ENCODE measurements around the gene JCAD.
A peak's percentile ranks its signal among the peaks of the same experiment; 100 is the strongest.
"Not testable (repeated sequence)": the region's sequence is repeated elsewhere in the genome, so short reads cannot be mapped to it uniquely, and the experiment has no call there.

The JCAD gene

DNA sequence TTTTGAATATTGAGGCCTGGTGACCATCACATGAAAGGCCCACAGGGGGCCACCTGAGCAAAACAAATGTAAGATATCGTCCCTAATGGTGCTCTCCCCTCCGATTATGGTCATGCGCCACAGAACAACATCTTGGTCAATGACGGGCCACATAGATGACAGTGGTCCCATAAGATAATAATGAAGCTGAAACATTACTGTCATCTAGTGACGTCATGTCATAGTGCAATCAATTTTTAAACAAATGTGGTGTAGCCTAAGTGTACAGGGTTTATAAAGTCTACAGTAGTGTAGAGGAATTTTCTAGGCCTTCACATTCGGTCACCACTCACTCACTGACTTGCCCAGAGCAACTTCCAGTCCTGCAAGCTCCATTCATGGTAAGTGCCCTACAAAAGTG is 36.8 kb downstream of the JCAD start:
- DNase-seq, result no peak

DNA sequence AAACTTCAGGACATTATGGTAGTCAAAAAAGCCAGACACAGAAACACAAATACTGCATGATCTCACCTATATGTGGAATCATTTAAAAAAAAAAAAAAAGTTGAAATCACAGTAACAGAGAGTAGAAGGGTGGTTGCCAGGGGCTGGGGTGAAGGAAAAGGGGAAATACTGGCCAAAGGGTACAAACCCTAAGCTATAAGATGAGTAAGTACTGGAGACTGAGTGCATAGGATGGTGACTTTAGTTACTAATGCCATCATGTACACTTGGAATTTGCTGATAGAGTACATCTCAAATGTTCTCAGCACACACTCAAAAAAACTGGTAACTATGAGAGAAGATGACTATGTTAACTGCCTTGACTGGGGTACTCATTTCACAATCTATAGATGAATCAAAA is 39.9 kb downstream of the JCAD start:
- DNase-seq, result no peak

DNA sequence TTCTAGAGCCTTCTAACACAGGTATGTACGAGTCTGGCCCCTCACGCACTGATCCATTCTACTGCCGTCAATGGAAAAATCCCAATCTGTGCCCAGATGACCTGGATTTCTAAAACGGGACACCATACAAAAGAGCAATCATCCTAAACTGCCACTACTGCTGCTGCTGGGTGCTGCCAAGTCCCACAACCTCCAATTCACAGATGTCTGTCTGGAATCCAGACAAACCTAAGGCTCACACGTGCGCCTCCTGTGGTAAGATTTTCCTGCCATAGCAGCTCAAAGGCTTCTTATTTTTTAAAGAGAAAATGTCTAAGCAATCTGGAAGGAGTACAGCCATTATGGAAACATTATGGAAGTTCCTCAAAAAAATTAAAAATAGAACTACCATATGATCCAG is 40.9 kb downstream of the JCAD start:
- no peak for DNase-seq

GRCh38 chr10:30017966-30018365 is 41.4 kb downstream of the JCAD start:
- no peak for DNase-seq

GRCh38 chr10:30017556-30017955 is 41.8 kb downstream of the JCAD start:
- peak; percentile 49 for DNase-seq

GRCh38 chr10:30014511-30014910 is 44.9 kb downstream of the JCAD start:
- DNase-seq, result no peak

GRCh38 chr10:30013757-30014156 is 45.6 kb downstream of the JCAD start:
- DNase-seq, result no peak

DNA sequence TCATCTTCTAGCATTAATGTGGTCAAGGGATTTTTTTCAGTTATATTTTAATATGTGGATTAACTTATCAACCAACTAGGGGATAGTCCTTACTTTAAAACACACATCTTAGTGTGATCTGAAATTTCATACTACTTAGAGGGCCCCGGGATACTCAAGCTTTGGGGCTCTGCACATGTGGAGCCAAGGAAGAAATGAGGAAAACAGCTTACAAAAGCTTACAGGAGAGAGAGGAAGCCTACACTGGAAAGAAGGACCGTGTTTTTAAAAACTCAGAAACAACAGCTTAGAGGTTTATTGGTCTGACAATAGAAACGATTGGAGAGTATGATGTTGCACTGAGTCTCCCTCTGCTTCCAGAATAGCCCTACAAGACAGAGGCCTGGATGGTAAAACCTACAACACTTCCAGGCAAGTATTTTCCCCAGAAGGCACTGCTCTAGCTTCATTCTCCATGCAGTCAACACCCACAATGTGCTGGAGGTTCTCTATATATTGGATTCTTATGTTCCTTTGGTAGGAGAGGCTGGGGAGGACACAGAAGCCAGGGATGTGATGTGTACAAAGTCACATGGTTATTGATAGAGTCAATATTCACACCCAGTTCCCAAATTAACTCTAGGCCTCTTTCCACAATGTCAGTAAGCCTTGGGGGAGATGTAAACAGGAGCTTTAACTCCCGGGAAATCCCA is 47.3 kb downstream of the JCAD start:
- no peak for DNase-seq

- DNase-seq, result no peak
These were observed 48.0 kb downstream of the JCAD start for GRCh38 chr10:30011396-30011795.

GRCh38 chr10:30007406-30007805 is 52.0 kb downstream of the JCAD start:
- DNase-seq, result no peak

DNA sequence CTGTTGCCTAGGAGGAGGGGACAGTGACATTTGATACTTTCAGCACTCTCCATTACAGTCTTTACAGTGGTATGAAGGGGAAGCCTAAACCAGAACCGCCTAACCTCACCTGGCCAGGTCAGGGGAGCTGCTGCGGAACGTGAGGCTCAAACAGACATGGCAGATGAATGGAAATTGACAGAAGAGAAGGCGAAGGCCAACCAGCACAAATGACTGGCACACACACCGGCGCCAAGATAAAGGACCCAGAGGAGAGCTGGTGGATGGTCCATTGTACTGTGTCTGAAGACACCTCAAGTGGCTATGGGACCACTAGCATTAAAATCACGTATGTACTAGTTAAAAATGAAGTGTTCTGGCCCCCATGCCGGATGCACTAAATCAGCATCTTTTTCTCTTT is 53.0 kb downstream of the JCAD start:
- DNase-seq, result no peak

DNA sequence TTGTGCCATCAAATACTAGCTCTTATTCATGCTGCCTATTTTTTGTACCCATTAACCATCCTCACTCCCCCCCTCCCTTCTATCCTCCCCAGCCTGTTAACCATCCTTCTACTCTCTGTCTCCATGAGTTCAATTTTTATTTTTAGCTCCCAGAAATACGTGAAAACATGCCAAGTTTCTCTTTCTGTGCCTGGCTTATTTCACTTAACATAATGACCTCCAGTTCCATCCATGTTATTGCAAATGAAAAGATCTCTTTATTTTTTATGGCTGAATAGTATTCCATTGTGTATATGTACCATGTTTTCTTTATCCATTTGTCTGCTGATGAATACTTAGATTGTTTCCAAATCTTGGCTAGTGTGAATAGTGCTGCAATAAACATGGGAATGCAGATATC is 54.3 kb downstream of the JCAD start:
- not testable (repeated sequence) for DNase-seq

GRCh38 chr10:30002426-30003266 is 56.7 kb downstream of the JCAD start:
- peak; percentile 46 for DNase-seq

GRCh38 chr10:30000802-30001571 is 58.4 kb downstream of the JCAD start:
- no peak for DNase-seq

DNA sequence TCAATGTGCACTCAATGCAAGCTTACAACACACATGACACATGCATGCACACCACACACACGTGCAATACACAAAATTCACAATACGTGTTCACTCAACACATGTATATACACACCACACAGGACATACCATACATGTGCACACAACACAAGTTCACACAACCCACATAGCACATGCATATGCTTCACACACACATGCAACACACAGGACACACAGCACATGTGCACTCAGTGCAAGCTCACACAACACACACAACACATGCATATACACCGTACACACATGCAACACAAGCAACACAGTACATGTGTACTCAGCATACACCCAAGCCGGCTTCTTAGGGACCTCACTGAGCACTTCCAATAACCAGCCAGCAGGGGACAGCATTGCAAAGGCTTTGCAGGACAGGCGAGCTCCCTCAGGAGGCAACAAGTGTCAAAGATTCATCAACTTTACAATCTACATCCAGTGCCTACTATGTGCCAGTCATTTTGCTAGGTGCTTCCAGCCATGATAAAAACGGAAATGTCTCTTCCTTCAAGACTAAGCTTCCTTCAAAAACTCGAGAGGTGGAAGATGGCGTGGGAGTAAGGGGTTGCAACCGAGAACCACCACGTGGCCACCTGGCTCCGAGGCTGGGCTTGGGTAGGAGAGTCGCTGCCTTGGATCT is 61.1 kb downstream of the JCAD start:
- peak; percentile 70 for DNase-seq

- no peak for DNase-seq
These were observed 64.6 kb downstream of the JCAD start for GRCh38 chr10:29994811-29995210.

- DNase-seq, result no peak
These were observed 66.0 kb downstream of the JCAD start for GRCh38 chr10:29993319-29993915.

GRCh38 chr10:29992914-29993313 is 66.5 kb downstream of the JCAD start:
- DNase-seq, result no peak

GRCh38 chr10:29991382-29991781 is 68.0 kb downstream of the JCAD start:
- no peak for DNase-seq

DNA sequence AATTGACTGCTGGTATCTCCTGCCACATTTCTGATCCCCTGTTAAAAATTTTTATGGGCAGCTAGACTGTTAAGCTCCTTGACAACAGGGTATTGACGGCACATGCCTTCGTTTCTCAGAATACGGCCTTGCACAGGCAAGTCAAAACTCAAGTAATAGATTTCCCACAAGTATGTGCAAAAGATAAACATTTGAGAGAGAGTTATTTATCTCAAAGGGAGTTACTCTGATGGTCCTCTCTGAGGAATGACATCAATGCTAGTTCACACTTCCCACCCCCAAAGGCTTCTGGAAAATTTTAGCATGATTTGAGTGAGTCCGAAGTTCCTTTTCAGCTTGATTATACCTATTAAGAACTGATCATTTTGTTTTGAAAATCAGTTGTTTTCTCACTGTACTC is 71.9 kb downstream of the JCAD start:
- no peak for DNase-seq

- peak; percentile 36 for DNase-seq
These were observed 76.3 kb downstream of the JCAD start for GRCh38 chr10:29982997-29983648.

DNA sequence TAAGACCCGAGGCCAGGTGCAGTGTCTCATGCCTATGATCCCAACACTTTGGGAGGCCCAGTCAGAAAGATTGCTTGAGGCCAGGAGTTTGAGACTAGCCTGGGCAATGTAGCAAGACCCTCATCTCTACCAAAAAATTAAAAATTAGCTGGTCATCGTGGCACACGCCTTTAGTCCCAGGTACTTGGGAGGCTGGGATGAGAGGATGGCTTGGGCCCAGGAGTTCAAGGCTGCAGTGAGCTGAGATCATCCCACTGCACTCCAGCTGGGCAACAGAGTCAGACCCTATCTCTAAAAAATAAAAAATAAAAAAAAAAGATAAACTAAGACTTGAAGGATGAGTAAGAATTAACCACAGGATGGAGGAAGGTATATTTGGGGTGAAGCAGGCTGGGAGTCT is 77.9 kb downstream of the JCAD start:
- no peak for DNase-seq
